Measurements from ENCODE around the gene PSMA7. TPM values are rescaled to one million over a fixed set of nuclear protein-coding genes. Genes with fewer than 3 reads are reported as not detected.
"Not testable (repeated sequence)": the region's sequence is repeated elsewhere in the genome, so short reads cannot be mapped to it uniquely, and the experiment has no call there.

The PSMA7 gene
- total RNA-seq, 1 experiment from 2014 or later, result 702 TPM

DNA sequence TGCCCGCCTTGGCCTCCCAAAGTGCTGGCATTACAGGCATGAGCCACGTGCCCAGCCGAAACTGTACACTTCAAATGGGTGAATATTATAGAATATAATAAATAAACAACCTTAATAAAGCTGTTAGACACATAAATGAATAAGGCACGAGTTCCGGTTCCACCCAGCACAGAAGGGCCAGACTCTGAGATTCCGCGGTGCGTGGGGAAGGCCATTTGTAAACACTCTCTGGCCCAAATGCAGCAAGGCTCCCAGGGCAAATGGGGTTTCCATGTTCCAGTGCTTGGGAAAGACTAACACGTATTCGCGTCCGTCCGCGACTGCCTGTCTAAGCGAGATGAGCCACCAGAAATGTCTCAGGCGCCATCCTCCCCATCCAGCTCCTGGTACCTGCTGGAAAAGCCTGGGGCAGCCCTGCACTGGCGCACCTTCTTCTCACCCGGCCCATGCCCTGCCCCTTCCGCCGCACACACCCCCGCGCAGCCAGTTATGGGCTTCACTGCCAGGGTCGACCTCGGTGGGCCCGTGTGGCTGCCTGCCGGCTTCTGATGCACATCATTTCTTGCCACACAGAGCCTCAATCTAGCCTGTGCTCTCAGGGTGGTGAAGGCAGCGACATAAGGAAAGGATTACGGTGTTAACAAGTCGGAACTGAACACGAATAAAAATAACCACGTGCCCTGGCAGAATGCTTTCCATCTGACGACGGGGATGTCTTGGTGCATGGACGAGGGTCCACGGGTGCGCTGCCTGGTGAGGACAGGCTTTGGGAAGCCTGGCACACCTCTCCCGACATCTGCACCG lies 26.4 kb downstream of the PSMA7 start:
- TF ChIP-seq, protein P1, sequence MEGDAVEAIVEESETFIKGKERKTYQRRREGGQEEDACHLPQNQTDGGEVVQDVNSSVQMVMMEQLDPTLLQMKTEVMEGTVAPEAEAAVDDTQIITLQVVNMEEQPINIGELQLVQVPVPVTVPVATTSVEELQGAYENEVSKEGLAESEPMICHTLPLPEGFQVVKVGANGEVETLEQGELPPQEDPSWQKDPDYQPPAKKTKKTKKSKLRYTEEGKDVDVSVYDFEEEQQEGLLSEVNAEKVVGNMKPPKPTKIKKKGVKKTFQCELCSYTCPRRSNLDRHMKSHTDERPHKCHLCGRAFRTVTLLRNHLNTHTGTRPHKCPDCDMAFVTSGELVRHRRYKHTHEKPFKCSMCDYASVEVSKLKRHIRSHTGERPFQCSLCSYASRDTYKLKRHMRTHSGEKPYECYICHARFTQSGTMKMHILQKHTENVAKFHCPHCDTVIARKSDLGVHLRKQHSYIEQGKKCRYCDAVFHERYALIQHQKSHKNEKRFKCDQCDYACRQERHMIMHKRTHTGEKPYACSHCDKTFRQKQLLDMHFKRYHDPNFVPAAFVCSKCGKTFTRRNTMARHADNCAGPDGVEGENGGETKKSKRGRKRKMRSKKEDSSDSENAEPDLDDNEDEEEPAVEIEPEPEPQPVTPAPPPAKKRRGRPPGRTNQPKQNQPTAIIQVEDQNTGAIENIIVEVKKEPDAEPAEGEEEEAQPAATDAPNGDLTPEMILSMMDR (IDR thresholded peaks at IDR 0.05; ENCODE audit: insufficient read depth in 1 of 2, low read depth in 1 of 2, low read length in 1 of 2, severe bottlenecking in 1 of 2, unreplicated experiment in 1 of 2), result no peak
- Mint-ChIP-seq H3K27ac (ENCODE audit: unreplicated experiment) (no peak overlapping the region), H3K9me3 (ENCODE audit: unreplicated experiment) (no peaks in the 10 kb centered on the region), H3K4me3 (ENCODE audit: unreplicated experiment) (no peak overlapping the region), H3K36me3 (ENCODE audit: insufficient read depth, unreplicated experiment) (peaks cover 7% of the 10 kb centered on the region), H3K27me3 (ENCODE audit: insufficient read depth, unreplicated experiment) (peaks cover 15% of the 10 kb centered on the region), H3K4me1 (ENCODE audit: low read depth, unreplicated experiment) (peaks cover 14% of the 10 kb centered on the region)
- intact Hi-C loops (cut with micrococcal nuclease; ENCODE audit: unreplicated experiment), result no loop called here
- ChIA-PET POLR2A (interaction anchor here (0.7 kb wide), 1 partner anchor 51 kb away, joined by 3 read pairs; no protein-coding TSS in a partner anchor), CTCF (no interaction called here)
- BruUV-seq (replicated peaks), result no TSS peak
- Histone ChIP-seq H3K9me3 (peaks cover 28% of the 10 kb centered on the region), H3K4me1 (peaks cover 8% of the 10 kb centered on the region), H3K36me3 (ENCODE audit: control insufficient read depth, insufficient read depth, low read length) (no peaks in the 10 kb centered on the region), H3K4me3 (ENCODE audit: low read depth, low read length) (no peak overlapping the region), H3K27me3 (replicated peaks; ENCODE audit: control insufficient read depth, insufficient read depth, low read length) (no peaks in the 10 kb centered on the region)
- DNase-seq, result no peak

DNA sequence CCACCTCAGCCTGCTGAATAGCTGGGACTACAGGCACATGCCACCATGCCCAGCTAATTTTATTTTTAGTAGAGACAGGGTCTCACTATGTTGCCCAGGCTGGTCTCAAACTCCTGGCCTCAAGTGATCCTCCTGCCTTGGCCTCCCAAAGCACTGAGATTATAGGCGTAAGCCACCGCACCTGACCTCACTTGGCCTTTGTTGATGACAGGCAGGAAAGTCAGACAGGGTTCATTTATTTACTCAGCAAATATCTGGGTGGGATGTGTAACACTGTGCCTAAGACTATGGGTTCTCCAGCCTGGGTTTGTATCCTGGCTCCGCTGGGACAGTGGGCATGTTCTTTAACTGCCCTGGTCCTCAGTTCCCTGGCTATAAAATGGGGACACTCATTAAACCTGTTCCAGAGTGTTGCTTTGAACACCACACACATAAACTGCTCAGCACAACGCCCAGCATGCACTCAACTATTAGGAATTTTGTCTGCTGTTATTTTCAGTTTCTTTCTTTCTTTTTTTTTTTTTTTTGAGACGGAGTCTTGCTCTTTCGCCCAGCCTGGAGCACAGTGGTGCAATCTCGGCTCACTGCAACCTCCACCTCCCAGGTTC lies 27.3 kb downstream of the PSMA7 start:
- peaks cover 10% of the 10 kb centered on the region for H3K4me1 Mint-ChIP-seq (ENCODE audit: low read depth, unreplicated experiment)
- intact Hi-C loops (cut with micrococcal nuclease; ENCODE audit: unreplicated experiment); H3K27me3 ChIP-seq (replicated peaks; ENCODE audit: control insufficient read depth, insufficient read depth, low read length); BruUV-seq (replicated peaks); H3K36me3 Mint-ChIP-seq (ENCODE audit: insufficient read depth, unreplicated experiment); H3K27ac Mint-ChIP-seq (ENCODE audit: unreplicated experiment); H3K4me3 ChIP-seq (ENCODE audit: low read depth, low read length); H3K4me3 Mint-ChIP-seq (ENCODE audit: unreplicated experiment); CTCF ChIA-PET; H3K9me3 Mint-ChIP-seq (ENCODE audit: unreplicated experiment); H3K4me1 ChIP-seq; H3K36me3 ChIP-seq (ENCODE audit: control insufficient read depth, insufficient read depth, low read length); DNase-seq: not testable (repeated sequence)
- H3K27me3 Mint-ChIP-seq (ENCODE audit: insufficient read depth, unreplicated experiment), result peaks cover 15% of the 10 kb centered on the region
- H3K9me3 ChIP-seq, result peaks cover 35% of the 10 kb centered on the region
- POLR2A ChIA-PET, result interaction anchor here (0.7 kb wide), 1 partner anchor 50 kb away, joined by 3 read pairs; no protein-coding TSS in a partner anchor

DNA sequence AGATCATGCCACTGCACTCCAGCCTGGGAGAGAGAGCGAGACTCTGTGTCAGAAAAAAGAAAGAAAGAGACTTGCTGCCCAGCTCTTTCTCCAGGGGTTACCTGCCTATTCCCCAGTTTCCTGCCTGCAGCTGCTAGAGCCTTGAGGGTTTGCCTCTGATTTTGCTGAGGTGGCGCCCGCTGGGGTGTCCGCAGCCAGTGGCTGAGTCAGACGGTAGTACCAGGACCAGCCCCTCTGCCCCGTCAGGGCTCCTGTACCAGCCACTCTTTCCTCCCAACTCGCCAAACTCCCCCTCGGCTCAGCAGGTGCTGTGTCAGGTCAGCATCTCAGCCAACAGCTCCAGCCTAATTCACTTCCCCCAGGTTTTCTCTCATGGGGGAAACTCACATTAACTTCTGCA lies 28.3 kb downstream of the PSMA7 start:
- intact Hi-C loops (cut with micrococcal nuclease; ENCODE audit: unreplicated experiment), result no loop called here
- Mint-ChIP-seq H3K27ac (ENCODE audit: unreplicated experiment) (no peak overlapping the region), H3K36me3 (ENCODE audit: insufficient read depth, unreplicated experiment) (no peaks in the 10 kb centered on the region), H3K27me3 (ENCODE audit: insufficient read depth, unreplicated experiment) (peaks cover 11% of the 10 kb centered on the region), H3K9me3 (ENCODE audit: unreplicated experiment) (peaks cover 13% of the 10 kb centered on the region), H3K4me1 (ENCODE audit: low read depth, unreplicated experiment) (peaks cover under 1% of the 10 kb centered on the region), H3K4me3 (ENCODE audit: unreplicated experiment) (no peak overlapping the region)
- TF ChIP-seq, protein P1 (IDR thresholded peaks at IDR 0.05; ENCODE audit: insufficient read depth in 1 of 2, low read depth in 1 of 2, low read length in 1 of 2, severe bottlenecking in 1 of 2, unreplicated experiment in 1 of 2), result no peak
- POLR2A ChIA-PET, result no interaction called here
- CTCF ChIA-PET, result interaction anchor here (1.0 kb wide), 1 partner anchor 316 kb away, joined by 3 read pairs; no protein-coding TSS in a partner anchor
- Histone ChIP-seq H3K27me3 (replicated peaks; ENCODE audit: control insufficient read depth, insufficient read depth, low read length) (no peaks in the 10 kb centered on the region), H3K4me3 (ENCODE audit: low read depth, low read length) (no peak overlapping the region), H3K36me3 (ENCODE audit: control insufficient read depth, insufficient read depth, low read length) (no peaks in the 10 kb centered on the region), H3K4me1 (peaks cover 3% of the 10 kb centered on the region; the same call in 1 of the 2 replicates), H3K9me3 (peaks cover 42% of the 10 kb centered on the region)
- DNase-seq, result no peak
- no TSS peak for BruUV-seq (replicated peaks)
